ENCODE measurements around the gene FGD4.
"Not testable (repeated sequence)": the region's sequence is repeated elsewhere in the genome, so short reads cannot be mapped to it uniquely, and the experiment has no call there.

The FGD4 gene

DNA sequence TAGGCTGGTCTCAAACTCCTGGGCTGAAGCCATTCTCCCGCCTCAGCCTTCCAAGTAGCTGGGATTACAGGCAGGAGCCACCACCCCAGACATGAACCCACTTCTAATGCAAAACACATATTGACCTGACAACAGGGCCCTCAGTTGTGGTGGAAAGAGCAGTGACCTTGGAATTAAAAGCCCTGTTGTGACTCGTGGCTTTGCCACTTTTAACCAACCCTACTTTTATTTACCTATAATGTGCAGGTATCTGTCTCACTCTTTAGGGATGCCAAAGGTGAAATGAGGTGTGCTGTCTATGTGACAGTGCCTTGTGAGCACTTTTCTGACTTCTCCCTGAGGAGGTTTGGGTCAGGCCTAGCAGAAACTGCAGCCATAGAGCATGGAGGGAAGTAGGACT lies 146.9 kb downstream of the FGD4 start:
- Mint-ChIP-seq H3K27me3 (ENCODE audit: low read depth) (peaks cover 11% of the 10 kb centered on the region), H3K36me3 (ENCODE audit: low read depth) (no peaks in the 10 kb centered on the region), H3K4me3 (no peak overlapping the region), H3K9me3 (no peaks in the 10 kb centered on the region), H3K4me1 (ENCODE audit: low read depth) (no peaks in the 10 kb centered on the region), H3K27ac (no peak overlapping the region)

DNA sequence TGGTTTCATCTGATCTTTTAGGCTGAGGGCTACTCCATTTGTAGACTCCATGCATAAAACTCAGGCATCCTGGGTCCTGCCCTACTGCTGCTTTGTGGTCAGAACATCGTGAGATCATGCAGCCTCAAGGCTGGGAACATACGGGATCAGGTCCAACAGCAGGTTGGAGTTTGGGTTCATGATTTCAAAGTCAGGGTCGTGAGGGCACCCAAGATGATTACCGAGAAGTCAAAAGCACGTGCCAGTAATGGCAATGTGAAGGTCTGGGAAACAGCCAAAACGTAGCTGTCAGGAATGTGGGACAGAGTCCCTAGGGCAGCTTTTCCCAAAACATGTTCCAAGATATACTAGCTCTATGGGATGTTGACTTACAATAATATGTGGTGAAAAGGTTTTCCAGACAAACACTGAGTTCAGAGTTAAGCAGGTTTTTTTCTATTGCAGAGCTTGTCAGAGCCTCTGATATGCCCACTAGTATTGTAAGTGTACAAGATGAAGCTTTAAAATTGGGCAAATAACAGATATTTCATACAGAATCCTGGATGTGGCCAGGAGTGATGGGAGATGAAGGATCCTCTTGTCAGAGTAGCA lies 149.4 kb downstream of the FGD4 start:
- H3K9me3 Mint-ChIP-seq = no peaks in the 10 kb centered on the region
- peaks cover 3% of the 10 kb centered on the region for H3K27me3 Mint-ChIP-seq (ENCODE audit: low read depth)
- no peak overlapping the region for H3K27ac Mint-ChIP-seq
- H3K4me3 Mint-ChIP-seq = no peak overlapping the region
- H3K36me3 Mint-ChIP-seq (ENCODE audit: low read depth) = no peaks in the 10 kb centered on the region
- no peaks in the 10 kb centered on the region for H3K4me1 Mint-ChIP-seq (ENCODE audit: low read depth)

DNA sequence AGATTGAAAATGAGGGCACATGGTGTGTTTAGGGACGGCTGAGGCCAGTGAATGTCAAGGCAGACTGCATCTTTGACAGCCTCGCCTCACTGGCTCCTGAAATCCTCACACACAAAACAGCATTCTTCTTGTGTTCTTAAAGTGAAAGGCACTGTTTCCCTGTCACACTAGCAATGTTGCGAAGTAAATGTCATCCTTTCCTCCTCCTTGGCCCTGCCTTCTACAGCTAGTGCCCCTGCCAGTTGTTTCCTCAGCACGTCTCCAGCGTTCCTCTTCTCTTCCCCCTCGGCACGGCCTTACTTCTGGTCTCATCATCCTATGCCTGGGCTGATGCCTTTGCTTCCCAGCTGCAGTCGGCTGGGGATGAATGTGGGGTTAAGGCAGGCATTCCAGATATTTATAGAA lies 150.3 kb downstream of the FGD4 start:
- H3K27ac Mint-ChIP-seq = no peak overlapping the region
- H3K36me3 Mint-ChIP-seq (ENCODE audit: low read depth) = no peaks in the 10 kb centered on the region
- H3K4me3 Mint-ChIP-seq = no peak overlapping the region
- peaks cover 10% of the 10 kb centered on the region for H3K27me3 Mint-ChIP-seq (ENCODE audit: low read depth)
- no peaks in the 10 kb centered on the region for H3K4me1 Mint-ChIP-seq (ENCODE audit: low read depth)
- H3K9me3 Mint-ChIP-seq = no peaks in the 10 kb centered on the region

DNA sequence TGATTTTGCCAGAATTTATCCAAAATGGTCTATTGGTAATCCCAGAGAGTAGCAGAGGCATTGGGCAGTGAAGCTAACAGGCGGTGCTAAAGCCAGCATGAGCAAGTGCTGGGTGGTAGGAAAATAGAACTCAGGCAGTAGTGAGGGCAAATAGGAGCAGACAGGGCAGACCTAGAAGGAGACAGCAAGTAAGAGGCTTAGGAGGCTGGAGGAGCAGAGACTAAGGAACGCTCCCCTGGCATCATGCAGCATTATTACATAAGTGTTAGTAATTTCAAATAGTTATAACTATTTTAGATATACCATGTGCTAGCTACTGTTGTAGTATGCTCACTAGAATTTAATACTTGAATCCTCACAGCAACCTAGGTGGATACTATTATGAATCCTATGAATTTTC lies 151.7 kb downstream of the FGD4 start:
- Mint-ChIP-seq H3K27ac (no peak overlapping the region), H3K4me3 (no peak overlapping the region), H3K4me1 (ENCODE audit: low read depth) (no peaks in the 10 kb centered on the region), H3K27me3 (ENCODE audit: low read depth) (peaks cover 10% of the 10 kb centered on the region), H3K9me3 (no peaks in the 10 kb centered on the region), H3K36me3 (ENCODE audit: low read depth) (no peaks in the 10 kb centered on the region)

DNA sequence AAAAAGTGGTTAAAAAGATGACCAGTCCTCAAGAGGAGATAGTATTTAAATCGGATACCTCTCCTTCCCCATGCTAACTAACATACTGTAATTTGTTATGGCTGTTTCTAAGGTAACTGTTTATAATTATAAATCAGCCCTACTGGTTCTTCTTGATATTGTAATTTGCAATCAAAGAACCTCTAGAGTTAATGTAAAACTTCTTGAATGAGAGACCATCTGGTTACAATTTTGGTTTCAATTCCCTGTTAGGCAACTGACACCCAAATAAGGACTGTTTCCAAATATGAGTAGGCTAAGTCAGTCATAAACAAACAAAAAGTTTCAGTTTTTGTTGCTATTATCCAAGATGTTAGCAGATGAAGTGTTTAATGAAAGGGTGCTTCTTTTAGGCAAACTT lies 159.5 kb downstream of the FGD4 start:
- H3K36me3 Mint-ChIP-seq (ENCODE audit: low read depth) = no peaks in the 10 kb centered on the region
- no peaks in the 10 kb centered on the region for H3K9me3 Mint-ChIP-seq
- H3K27me3 Mint-ChIP-seq (ENCODE audit: low read depth) = peaks cover 7% of the 10 kb centered on the region
- no peak overlapping the region for H3K4me3 Mint-ChIP-seq
- peaks cover 14% of the 10 kb centered on the region for H3K4me1 Mint-ChIP-seq (ENCODE audit: low read depth)
- H3K27ac Mint-ChIP-seq = peak overlapping the region; percentile 22

DNA sequence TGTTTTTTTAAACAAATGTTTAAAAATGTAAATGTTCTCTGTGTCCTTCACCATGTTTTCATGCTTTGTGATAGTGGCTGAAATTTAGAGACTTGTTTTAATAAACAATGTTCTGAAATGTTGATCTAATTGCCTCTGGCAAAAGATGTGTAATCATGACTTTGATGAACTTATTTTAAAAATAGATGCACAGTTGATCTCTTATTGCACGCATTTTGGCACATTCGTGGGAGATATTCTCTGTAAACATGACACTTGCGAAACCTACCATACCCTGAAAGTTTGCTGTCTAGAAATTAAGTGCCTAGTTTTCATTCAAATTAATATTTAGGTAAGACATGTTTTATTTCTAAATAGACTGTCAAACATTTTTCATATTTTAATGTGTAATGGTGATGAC lies 160.1 kb downstream of the FGD4 start:
- Mint-ChIP-seq H3K9me3 (no peaks in the 10 kb centered on the region), H3K27me3 (ENCODE audit: low read depth) (peaks cover 2% of the 10 kb centered on the region), H3K27ac (peak overlapping the region; percentile 22), H3K36me3 (ENCODE audit: low read depth) (no peaks in the 10 kb centered on the region), H3K4me1 (ENCODE audit: low read depth) (peaks cover 14% of the 10 kb centered on the region), H3K4me3 (no peak overlapping the region)

DNA sequence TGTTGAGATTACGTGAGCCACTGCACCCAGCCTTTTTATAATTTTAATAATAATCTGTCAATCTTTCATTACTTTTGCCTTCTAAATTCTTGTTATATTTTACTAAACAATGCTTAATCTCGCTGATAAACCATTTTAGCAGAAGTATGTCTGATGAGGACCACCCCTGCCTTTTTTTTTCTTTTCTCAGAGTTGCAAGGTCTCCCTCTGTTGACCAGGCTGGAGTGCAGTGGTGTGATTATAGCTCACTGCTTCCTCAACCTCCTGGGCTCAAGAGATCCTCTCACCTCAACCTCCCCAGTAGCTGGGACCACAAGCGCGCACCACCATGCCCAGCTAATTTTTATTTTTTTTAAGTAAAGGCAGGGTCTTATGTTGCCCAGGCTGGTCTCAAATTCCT lies 161.2 kb downstream of the FGD4 start:
- Mint-ChIP-seq H3K27ac (no peak overlapping the region), H3K4me1 (ENCODE audit: low read depth) (peaks cover 14% of the 10 kb centered on the region), H3K9me3 (no peaks in the 10 kb centered on the region), H3K36me3 (ENCODE audit: low read depth) (no peaks in the 10 kb centered on the region), H3K27me3 (ENCODE audit: low read depth) (no peaks in the 10 kb centered on the region), H3K4me3 (no peak overlapping the region)

DNA sequence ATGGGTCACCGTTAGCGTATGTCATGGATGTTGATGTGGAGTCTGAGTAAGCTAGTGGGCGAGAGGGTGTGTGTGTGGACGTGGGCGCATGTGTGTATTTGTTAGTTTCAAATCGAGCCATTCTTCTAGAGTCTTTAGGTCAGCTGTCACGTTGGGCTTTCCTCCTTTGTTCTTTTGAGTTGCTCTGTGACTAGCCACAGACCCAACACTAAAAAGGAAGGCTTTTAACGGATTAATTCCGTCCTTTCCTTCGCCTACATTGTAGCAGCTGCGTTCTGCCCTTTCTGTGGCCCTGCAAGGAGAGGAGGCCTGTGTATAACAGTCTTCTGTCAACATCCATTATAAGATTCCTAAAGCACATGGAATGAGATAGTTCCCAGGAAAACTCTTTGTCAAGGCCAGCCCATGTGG lies 162.6 kb downstream of the FGD4 start:
- no peak overlapping the region for H3K27ac Mint-ChIP-seq
- no peaks in the 10 kb centered on the region for H3K36me3 Mint-ChIP-seq (ENCODE audit: low read depth)
- H3K27me3 Mint-ChIP-seq (ENCODE audit: low read depth) = no peaks in the 10 kb centered on the region
- H3K4me3 Mint-ChIP-seq = no peak overlapping the region
- no peaks in the 10 kb centered on the region for H3K9me3 Mint-ChIP-seq
- peaks cover 14% of the 10 kb centered on the region for H3K4me1 Mint-ChIP-seq (ENCODE audit: low read depth)

DNA sequence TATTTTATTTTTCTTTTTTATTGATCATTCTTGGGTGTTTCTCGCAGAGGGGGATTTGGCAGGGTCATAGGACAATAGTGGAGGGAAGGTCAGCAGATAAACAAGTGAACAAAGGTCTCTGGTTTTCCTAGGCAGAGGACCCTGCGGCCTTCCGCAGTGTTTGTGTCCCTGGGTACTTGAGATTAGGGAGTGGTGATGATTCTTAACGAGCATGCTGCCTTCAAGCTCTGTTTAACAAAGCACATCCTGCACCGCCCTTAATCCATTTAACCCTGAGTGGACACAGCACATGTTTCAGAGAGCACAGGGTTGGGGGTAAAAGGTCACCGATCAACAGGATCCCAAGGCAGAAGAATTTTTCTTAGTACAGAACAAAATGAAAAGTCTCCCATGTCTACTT lies 163.1 kb downstream of the FGD4 start:
- not testable (repeated sequence) for H3K4me3 Mint-ChIP-seq; H3K9me3 Mint-ChIP-seq; H3K36me3 Mint-ChIP-seq (ENCODE audit: low read depth)

DNA sequence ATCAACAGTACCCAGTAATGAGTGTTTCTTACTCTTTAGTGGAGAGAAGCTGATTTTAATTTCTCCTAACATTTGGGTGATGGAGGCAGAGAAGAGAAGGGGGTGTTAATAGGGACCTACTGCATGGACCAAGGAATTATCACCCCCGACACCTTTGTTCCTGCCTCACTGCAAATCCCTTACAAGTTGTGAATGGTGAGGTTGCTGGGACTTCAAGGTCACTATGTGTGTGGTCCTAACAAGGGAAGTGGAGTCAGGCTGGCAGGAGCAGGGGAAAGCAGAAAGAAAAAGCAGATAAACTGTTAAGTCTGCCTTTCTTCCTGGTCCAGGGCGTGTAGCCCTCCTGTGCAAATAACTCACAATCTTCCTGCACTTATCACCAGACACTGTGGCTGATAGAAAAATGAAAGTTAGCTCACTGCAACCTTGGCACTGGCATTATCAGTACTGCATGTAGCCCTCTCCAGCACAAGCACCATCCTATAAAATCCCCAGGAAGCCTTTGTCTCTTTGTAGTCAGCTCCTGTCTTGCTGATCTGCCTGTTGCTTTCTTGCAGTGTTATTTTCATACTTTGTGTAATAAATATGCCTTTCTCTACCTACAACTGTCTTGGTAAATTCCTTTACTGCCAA lies 167.4 kb downstream of the FGD4 start:
- Mint-ChIP-seq H3K9me3 (no peaks in the 10 kb centered on the region), H3K36me3 (ENCODE audit: low read depth) (no peaks in the 10 kb centered on the region), H3K4me1 (ENCODE audit: low read depth) (no peaks in the 10 kb centered on the region), H3K4me3 (no peak overlapping the region), H3K27ac (no peak overlapping the region), H3K27me3 (ENCODE audit: low read depth) (no peaks in the 10 kb centered on the region)

More for the DNA sequence above, 163.1 kb downstream of the FGD4 start:
- not testable (repeated sequence) for H3K27me3 Mint-ChIP-seq (ENCODE audit: low read depth); H3K27ac Mint-ChIP-seq
- H3K4me1 Mint-ChIP-seq (ENCODE audit: low read depth) = peaks cover 14% of the 10 kb centered on the region

DNA sequence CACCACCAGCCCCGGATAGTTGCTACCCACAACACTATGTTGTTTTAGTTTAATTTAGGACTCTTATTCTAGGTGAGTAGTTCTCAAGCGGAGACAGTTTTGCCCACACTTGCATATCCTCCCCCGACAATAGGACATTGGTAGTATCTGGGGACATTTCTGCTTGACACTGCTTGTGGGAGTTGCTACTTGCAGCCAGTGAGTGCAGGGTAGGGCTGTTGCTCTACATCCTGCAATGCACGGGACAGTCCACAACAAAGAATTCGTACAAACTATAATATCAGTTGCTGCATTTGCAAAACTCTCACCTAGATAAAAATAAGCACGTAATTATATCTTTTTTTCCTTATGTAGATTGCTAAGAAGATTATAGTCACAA lies 167.9 kb downstream of the FGD4 start:
- Mint-ChIP-seq H3K9me3 (no peaks in the 10 kb centered on the region), H3K36me3 (ENCODE audit: low read depth) (no peaks in the 10 kb centered on the region), H3K27ac (no peak overlapping the region), H3K4me3 (no peak overlapping the region), H3K4me1 (ENCODE audit: low read depth) (no peaks in the 10 kb centered on the region), H3K27me3 (ENCODE audit: low read depth) (no peaks in the 10 kb centered on the region)

DNA sequence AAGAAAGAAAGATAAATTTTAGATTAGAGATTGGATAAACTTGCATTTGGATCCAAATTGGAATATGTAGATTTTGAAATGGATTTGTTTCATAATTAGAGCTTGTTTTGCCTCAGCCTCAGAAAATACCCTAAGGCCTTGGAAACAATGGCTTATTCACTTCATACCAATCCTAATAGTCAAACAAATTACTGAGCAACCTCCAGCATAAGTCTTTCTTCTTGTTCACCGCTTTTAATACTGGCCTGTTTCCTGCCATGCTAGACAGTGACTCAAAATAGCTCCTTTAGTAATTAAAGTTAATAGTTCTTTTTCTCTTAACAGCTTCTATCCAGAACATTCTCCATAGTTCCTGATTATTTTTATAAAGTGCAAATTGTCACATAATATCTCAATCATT lies 168.9 kb downstream of the FGD4 start:
- no peak overlapping the region for H3K4me3 Mint-ChIP-seq
- H3K4me1 Mint-ChIP-seq (ENCODE audit: low read depth) = no peaks in the 10 kb centered on the region
- no peaks in the 10 kb centered on the region for H3K36me3 Mint-ChIP-seq (ENCODE audit: low read depth)
- H3K27ac Mint-ChIP-seq = no peak overlapping the region
- H3K9me3 Mint-ChIP-seq = no peaks in the 10 kb centered on the region
- H3K27me3 Mint-ChIP-seq (ENCODE audit: low read depth) = no peaks in the 10 kb centered on the region

DNA sequence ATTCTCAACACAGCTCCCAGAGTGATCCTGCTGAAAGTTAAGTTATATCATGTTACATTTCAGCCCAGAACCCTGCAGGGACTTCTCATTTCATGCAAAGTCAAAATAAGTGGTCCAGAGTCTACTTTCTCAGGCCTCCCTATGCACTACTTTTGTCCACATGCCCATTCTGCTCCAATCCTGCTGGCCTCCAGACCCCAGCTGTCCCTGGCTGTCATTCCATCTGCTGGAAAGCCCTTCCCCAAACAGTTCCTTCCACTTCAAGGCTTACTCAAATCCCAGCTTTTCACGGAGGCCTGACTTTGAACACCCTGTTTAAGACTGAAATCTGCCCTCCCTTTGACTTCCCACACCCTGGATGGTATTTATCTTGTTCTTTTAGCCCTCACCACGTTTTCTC lies 169.9 kb downstream of the FGD4 start:
- no peak overlapping the region for H3K4me3 Mint-ChIP-seq
- no peaks in the 10 kb centered on the region for H3K4me1 Mint-ChIP-seq (ENCODE audit: low read depth)
- no peaks in the 10 kb centered on the region for H3K27me3 Mint-ChIP-seq (ENCODE audit: low read depth)
- H3K36me3 Mint-ChIP-seq (ENCODE audit: low read depth) = no peaks in the 10 kb centered on the region
- H3K9me3 Mint-ChIP-seq = no peaks in the 10 kb centered on the region
- H3K27ac Mint-ChIP-seq = no peak overlapping the region

DNA sequence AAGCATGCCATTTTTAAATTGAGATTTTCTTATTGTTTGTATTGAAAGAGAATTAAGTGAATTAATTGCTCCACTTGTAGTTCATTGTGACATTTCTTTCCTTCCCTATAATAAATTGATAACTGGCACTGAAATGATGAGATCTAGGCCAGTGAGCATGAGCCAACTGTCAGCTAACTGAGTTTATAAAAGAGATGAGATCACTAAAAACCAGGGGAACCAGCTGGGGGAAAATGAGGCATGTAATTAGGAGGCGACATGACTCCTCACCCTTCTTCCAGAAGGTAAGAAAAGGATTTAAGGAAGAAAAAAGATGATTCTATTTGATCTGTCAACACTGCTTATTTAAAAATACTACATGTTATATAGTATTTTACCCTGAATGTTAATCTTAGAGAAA lies 175.2 kb downstream of the FGD4 start:
- Mint-ChIP-seq H3K27me3 (ENCODE audit: low read depth) (peaks cover 7% of the 10 kb centered on the region), H3K4me3 (no peak overlapping the region), H3K36me3 (ENCODE audit: low read depth) (peaks cover 3% of the 10 kb centered on the region), H3K9me3 (peaks cover 10% of the 10 kb centered on the region), H3K27ac (no peak overlapping the region), H3K4me1 (ENCODE audit: low read depth) (no peaks in the 10 kb centered on the region)

DNA sequence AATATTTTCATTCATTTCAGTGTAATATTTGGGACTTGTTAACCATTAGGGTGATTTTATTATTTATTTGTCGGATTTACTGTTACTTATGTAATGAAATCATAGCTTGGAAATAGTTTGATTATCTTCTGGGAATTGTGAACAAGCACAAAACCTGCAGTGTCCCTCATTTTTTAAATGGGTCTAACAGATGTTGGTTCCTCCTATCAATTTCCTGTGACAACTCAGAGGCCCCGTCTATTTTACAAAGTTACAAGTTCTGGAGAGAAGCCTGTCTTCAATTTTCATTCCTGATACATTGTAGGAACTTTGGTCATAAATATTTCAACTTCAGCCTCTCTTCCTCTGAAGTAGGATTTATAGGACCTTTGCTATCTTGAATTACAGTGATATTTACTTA lies 178.0 kb downstream of the FGD4 start:
- peaks cover 3% of the 10 kb centered on the region for H3K36me3 Mint-ChIP-seq (ENCODE audit: low read depth)
- H3K27ac Mint-ChIP-seq = no peak overlapping the region
- H3K27me3 Mint-ChIP-seq (ENCODE audit: low read depth) = peaks cover 7% of the 10 kb centered on the region
- H3K4me3 Mint-ChIP-seq = no peak overlapping the region
- H3K9me3 Mint-ChIP-seq = peaks cover 10% of the 10 kb centered on the region
- H3K4me1 Mint-ChIP-seq (ENCODE audit: low read depth) = peaks cover 5% of the 10 kb centered on the region

DNA sequence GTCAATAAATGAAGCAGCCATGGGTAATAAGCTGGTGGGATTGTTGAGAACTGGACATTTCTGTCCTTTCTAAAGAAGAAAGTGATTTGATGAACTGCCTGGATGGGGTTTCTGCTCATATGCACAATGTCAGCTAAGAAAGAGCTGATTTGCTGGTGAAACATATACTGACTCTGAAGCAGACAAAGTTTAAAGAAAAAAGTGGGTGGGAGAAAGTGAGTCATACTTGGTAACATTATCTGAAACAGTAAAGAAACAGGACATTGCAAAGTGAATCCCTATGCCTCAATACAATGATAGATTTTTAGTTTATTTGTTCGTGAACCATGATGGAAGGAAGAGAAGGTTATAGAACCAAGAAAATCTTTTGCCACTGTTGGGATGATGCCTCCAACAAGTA lies 184.2 kb downstream of the FGD4 start:
- Mint-ChIP-seq H3K9me3 (peaks cover 14% of the 10 kb centered on the region), H3K27me3 (ENCODE audit: low read depth) (no peaks in the 10 kb centered on the region), H3K27ac (no peak overlapping the region)

More for the DNA sequence above, 184.2 kb downstream of the FGD4 start:
- Mint-ChIP-seq H3K4me3 (no peak overlapping the region), H3K4me1 (ENCODE audit: low read depth) (peaks cover 35% of the 10 kb centered on the region), H3K36me3 (ENCODE audit: low read depth) (peaks cover 16% of the 10 kb centered on the region)
